IMR-90 (cell line): Measurements from ENCODE around the gene ABHD5. TPM values are rescaled to one million over a fixed set of nuclear protein-coding genes. Genes with fewer than 3 reads are reported as not detected.

Source experiments
- ATAC-seq: fragments of 200-7000 bp; cut with Tn5 transposase; 2 replicates; pipeline ENCODE4 v1.9.1; 2020; ENCODE audit warnings: low read depth, mild to moderate bottlenecking, moderate library complexity
- BruUV-seq: library from RNA; stranded (reverse); fragments of 400-500 nt; replicated peaks from 2 replicates; lab custom pipeline; 2021; lab: Mats Ljungman, UMichigan
- CTCF ChIA-PET: fragments of 300-600 bp; formaldehyde crosslinking; extraction: SDS; loops from one replicate; lab custom pipeline; 2021; ENCODE audit warnings: antibody characterized with exemption; lab: Yijun Ruan, JAX
- POLR2A ChIA-PET: fragments of 300-600 bp; sonication (Branson Sonifier 250); formaldehyde crosslinking; loops from one replicate; lab custom pipeline; 2022; ENCODE audit warnings: antibody characterized with exemption; ENCODE audit not compliant: unreplicated experiment; lab: Charles Lee
- DNase-seq: peaks from one replicate; pipeline ENCODE4 v3.0.0; 2013
- H2AFZ ChIP-seq: replicated peaks from 2 replicates; pipeline ENCODE3; 2013; ENCODE audit warnings: low read length, mild to moderate bottlenecking; ENCODE audit not compliant: poor library complexity
- H2AK5ac ChIP-seq: 2 replicates; pipeline ENCODE4 v1.6.1; 2013; ENCODE audit warnings: low read depth, low read length, inconsistent platforms
- H2AK9ac ChIP-seq: replicated peaks from 2 replicates; pipeline ENCODE3; 2013; ENCODE audit warnings: mild to moderate bottlenecking, low read depth, low read length, moderate library complexity; ENCODE audit not compliant: poor library complexity
- H2BK120ac ChIP-seq: 2 replicates; pipeline ENCODE4 v1.6.1; 2013; ENCODE audit warnings: low read depth, low read length, inconsistent platforms
- H2BK15ac ChIP-seq: 3 replicates; pipeline ENCODE4 v1.6.1; 2013; ENCODE audit warnings: low read depth, low read length, inconsistent platforms
- H2BK20ac ChIP-seq: 2 replicates; pipeline ENCODE4 v1.6.1; 2013; ENCODE audit warnings: low read depth, mild to moderate bottlenecking, inconsistent platforms, low read length, moderate library complexity
- H2BK5ac ChIP-seq: 2 replicates; pipeline ENCODE4 v1.6.1; 2013; ENCODE audit warnings: mild to moderate bottlenecking, low read depth, low read length, inconsistent platforms; ENCODE audit not compliant: poor library complexity, severe bottlenecking
- H3K14ac ChIP-seq: replicated peaks from 2 replicates; pipeline ENCODE4 v1.6.1; 2013; ENCODE audit warnings: low read depth, low read length, inconsistent platforms
- H3K18ac ChIP-seq: 2 replicates; pipeline ENCODE4 v1.6.1; 2013; ENCODE audit warnings: low read depth, low read length, control low read depth
- H3K23ac ChIP-seq: 2 replicates; pipeline ENCODE4 v1.6.1; 2013; ENCODE audit warnings: low read depth, low read length, inconsistent platforms
- H3K27ac ChIP-seq: 2 replicates; pipeline ENCODE4 v1.5.1; 2013; ENCODE audit warnings: mild to moderate bottlenecking, control low read depth, low read length; ENCODE audit not compliant: insufficient read depth
- H3K27me3 ChIP-seq: 2 replicates; pipeline ENCODE4 v1.6.1; 2013; ENCODE audit warnings: low read length; ENCODE audit not compliant: control insufficient read depth, insufficient read depth
- H3K36me3 ChIP-seq: 2 replicates; pipeline ENCODE4 v1.6.1; 2013; ENCODE audit warnings: low read length, mixed read lengths; ENCODE audit not compliant: control insufficient read depth, insufficient read depth
- H3K4ac ChIP-seq: 2 replicates; pipeline ENCODE4 v1.6.1; 2013; ENCODE audit warnings: low read depth, low read length, inconsistent platforms
- H3K4me1 ChIP-seq: 2 replicates; pipeline ENCODE4 v1.6.1; 2013; ENCODE audit warnings: low read length, mixed read lengths; ENCODE audit not compliant: control insufficient read depth, insufficient read depth
- H3K4me2 ChIP-seq: 2 replicates; pipeline ENCODE4 v1.6.1; 2013; ENCODE audit warnings: low read depth, mild to moderate bottlenecking, control low read depth, low read length, moderate library complexity
- H3K4me3 ChIP-seq: 2 replicates; pipeline ENCODE4 v1.5.1; 2013; ENCODE audit warnings: low read depth, mild to moderate bottlenecking, control low read depth, low read length, moderate library complexity; ENCODE audit not compliant: insufficient read depth
- H3K56ac ChIP-seq: 2 replicates; pipeline ENCODE4 v1.6.1; 2013; ENCODE audit warnings: low read length, inconsistent platforms; ENCODE audit not compliant: insufficient read depth; ENCODE audit errors: extremely low read depth
- H3K79me1 ChIP-seq, 2 experiments: 2 replicates each; pipeline ENCODE4 v1.6.1; 2013; ENCODE audit warnings: low read length in 2 of 2, inconsistent platforms in 1 of 2, low read depth in 1 of 2
- H3K9ac ChIP-seq: 2 replicates; pipeline ENCODE4 v1.6.1; 2013; ENCODE audit warnings: low read depth, low read length, control low read depth
- H3K9me1 ChIP-seq: 2 replicates; pipeline ENCODE4 v1.6.1; 2013; ENCODE audit warnings: low read length, inconsistent platforms; ENCODE audit not compliant: insufficient read depth
- H3K9me3 ChIP-seq: 2 replicates; pipeline ENCODE4 v1.6.1; 2013; ENCODE audit warnings: low read length; ENCODE audit not compliant: control insufficient read depth, insufficient read depth
- H4K20me1 ChIP-seq: 2 replicates; pipeline ENCODE4 v1.6.1; 2013; ENCODE audit warnings: low read length, inconsistent platforms; ENCODE audit not compliant: insufficient read depth
- H4K5ac ChIP-seq: 2 replicates; pipeline ENCODE4 v1.6.1; 2013; ENCODE audit warnings: mild to moderate bottlenecking, low read depth, low read length, control low read depth
- H4K8ac ChIP-seq, 2 experiments: 2 replicates each; pipeline ENCODE4 v1.6.1; 2013; ENCODE audit warnings: low read depth in 2 of 2, low read length in 2 of 2, control low read depth in 1 of 2, inconsistent platforms in 1 of 2
- H4K91ac ChIP-seq: 2 replicates; pipeline ENCODE4 v1.6.1; 2013; ENCODE audit warnings: low read depth, low read length, inconsistent platforms; ENCODE audit not compliant: insufficient read depth
- NFE2L2 ChIP-seq: fragments of 150-350 bp; IDR thresholded peaks from 2 replicates; pipeline ENCODE4 v1.6.1; 2016; ENCODE audit warnings: low read depth, mild to moderate bottlenecking, low read length
- RCOR1 ChIP-seq: IDR thresholded peaks from 2 replicates; pipeline ENCODE4 v1.6.1; 2012; ENCODE audit warnings: mild to moderate bottlenecking, low read length, improper control_type of control experiment; ENCODE audit not compliant: insufficient replicate concordance
- WGBS, 2 experiments: methylation state at CpG; one replicate each; pipeline versions ENCODE4 v1.1.5 to v1.1.7; 2013; ENCODE audit warnings: missing lambda C conversion rate in 2 of 2; ENCODE audit not compliant: insufficient read length in 1 of 2; ENCODE audit errors: extremely low coverage in 2 of 2; 5-methylcytosine and 5-hydroxymethylcytosine counted together
- dilution Hi-C: fragments of 300-500 bp; cut with HindIII; formaldehyde crosslinking; loops from one replicate; pipeline ENCODE4 v1.14.3; 2018; ENCODE audit warnings: low sequenced_read_pairs; ENCODE audit not compliant: unreplicated experiment
- in situ Hi-C: fragments of 300-500 bp; cut with MboI; formaldehyde crosslinking; loops from 3 replicates; pipeline ENCODE4 v1.14.3; 2019; ENCODE audit warnings: low sequenced_read_pairs, inconsistent platforms, mixed read lengths
- intact Hi-C: fragments of 100-400 bp; cut with micrococcal nuclease; formaldehyde crosslinking; loops from 2 replicates; pipeline ENCODE4 v1.10.0; 2022
- polyA plus RNA-seq, 3 experiments: library from polyadenylated mRNA; depleted of rRNA; stranded (reverse); fragments of >200 nt; gene quantifications; 2 replicates each; pipeline ENCODE4 v1.2.3, GENCODE V29; 2012; ENCODE audit warnings: low replicate concordance in 1 of 3
- total RNA-seq: library from RNA; depleted of rRNA; stranded (reverse); fragments of >200 nt; gene quantifications from 2 replicates; pipeline ENCODE4 v1.2.3, GENCODE V29; 2012

ABHD5 gene
- total and polyA plus RNA-seq, 2 of the 4 experiments (the other 2 are of a cell fraction), result 15.8 to 33.2 TPM

DNA sequence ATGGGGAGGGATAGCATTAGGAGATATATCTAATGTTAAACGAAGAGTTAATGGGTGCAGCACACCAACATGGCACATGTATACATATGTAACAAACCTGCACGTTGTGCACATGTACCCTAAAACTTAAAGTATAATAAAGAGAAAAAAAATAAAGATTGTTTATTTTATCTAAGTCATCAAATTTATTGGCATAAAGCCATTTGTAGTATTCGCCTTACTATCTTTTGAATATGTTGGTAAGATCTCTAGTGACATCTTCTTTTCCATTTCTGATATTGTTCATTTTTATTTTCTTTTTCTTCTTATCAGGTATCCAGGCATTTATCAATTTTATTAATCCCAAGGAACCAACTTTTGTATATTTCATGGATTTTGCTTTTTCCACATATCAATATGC lies 5.8 kb upstream of the ABHD5 start:
- CTCF ChIA-PET, result no interaction called here
- H3K36me3 ChIP-seq, result no peaks in the 10 kb centered on the region
- WGBS, 2 experiments, result no CpG with 5 or more reads among the region's 3 CpGs
- BruUV-seq, result no TSS peak
- ATAC-seq (no peak), DNase-seq (no peak)
- H3K4me1 ChIP-seq, result no peaks in the 10 kb centered on the region
- dilution Hi-C loops, result no loop called here
- H3K27me3 ChIP-seq, result no peaks in the 10 kb centered on the region
- no peak overlapping the region for H4K91ac ChIP-seq
- H4K5ac ChIP-seq, result no peak overlapping the region
- no peak overlapping the region for H2AFZ ChIP-seq
- H3K27ac ChIP-seq, result no peak overlapping the region
- in situ Hi-C loops, result loop anchor here (5.0 kb wide), 1 partner anchor 63 kb away; the partner anchor contains the start of gene ANO10
- no peaks in the 10 kb centered on the region for H3K9me1 ChIP-seq
- H2BK15ac ChIP-seq, result no peak overlapping the region
- no peak overlapping the region for H3K4me3 ChIP-seq
- no peak overlapping the region for H2BK5ac ChIP-seq
- no peak overlapping the region for H3K4me2 ChIP-seq
- H2BK20ac ChIP-seq, result no peak overlapping the region
- H3K23ac ChIP-seq, result no peak overlapping the region
- POLR2A ChIA-PET, result no interaction called here
- 0 out of 4 replicates have a peak, but pooled peaks cover 0 to 2% of the 10 kb centered on the region in 2 experiments for H3K79me1 ChIP-seq
- H3K18ac ChIP-seq, result no peak overlapping the region
- no peaks in the 10 kb centered on the region for H4K20me1 ChIP-seq
- no peak overlapping the region for H3K4ac ChIP-seq
- TF ChIP-seq RCOR1 (no peak), NFE2L2 (no peak)
- H2AK5ac ChIP-seq, result no peak overlapping the region
- H3K56ac ChIP-seq, result no peak overlapping the region
- no peak overlapping the region for H2BK120ac ChIP-seq
- no peak overlapping the region for H3K9ac ChIP-seq
- no peak overlapping the region for H4K8ac ChIP-seq
- no peak overlapping the region for H2AK9ac ChIP-seq
- H3K9me3 ChIP-seq, result no peaks in the 10 kb centered on the region
- intact Hi-C loops, result no loop called here
- H3K14ac ChIP-seq, result no peak overlapping the region
